ENCODE results near the gene MTCL1. TPM values are rescaled to one million over a fixed set of nuclear protein-coding genes. Genes with fewer than 3 reads are reported as not detected.

Gene MTCL1
- total and polyA plus RNA-seq, 10 of the 15 experiments (the other 5 are each of a cell fraction or from before 2014, with no cell fraction given), result 0.03 to 0.36 (median 0.13) TPM; not detected in 4

DNA sequence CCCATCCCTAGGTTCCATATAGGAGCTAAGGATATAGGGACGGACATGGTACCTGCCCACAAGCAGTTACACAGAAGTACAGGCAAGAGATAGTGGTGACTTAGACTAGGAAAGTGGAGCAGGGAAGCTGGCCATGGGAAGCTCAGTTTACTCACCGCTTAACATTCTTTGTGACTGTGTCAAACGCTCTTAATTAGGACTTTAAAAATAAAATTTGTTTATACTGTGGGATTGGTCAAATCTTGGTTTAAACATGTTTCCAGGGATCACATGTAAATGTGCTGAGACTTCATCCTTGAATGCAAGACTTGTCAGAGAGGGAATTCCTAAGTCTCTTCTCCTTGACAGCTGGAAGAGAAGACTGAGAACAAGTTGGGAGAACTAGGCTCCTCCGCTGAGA lies 107.3 kb downstream of the MTCL1 start:
- ChIA-PET RAD21 (ENCODE audit: unreplicated experiment) (no interaction called here), CTCF (no interaction called here)
- no peaks in the 10 kb centered on the region for H3K36me3 ChIP-seq (ENCODE audit: control insufficient read depth in 2 of 2, insufficient read depth in 2 of 2, low read length in 1 of 2)

GRCh38 chr18:8813611-8814010 lies 108.3 kb downstream of the MTCL1 start:
- Histone ChIP-seq H3K9me3 (replicated peaks; ENCODE audit: control insufficient read depth, insufficient read depth, low read length) (no peaks in the 10 kb centered on the region), H3K4me3 (no peak overlapping the region), H3K4me1 (ENCODE audit: control insufficient read depth, insufficient read depth, low read length) (no peaks in the 10 kb centered on the region), H3K79me2 (ENCODE audit: control insufficient read depth, insufficient read depth, low read length) (no peaks in the 10 kb centered on the region), H3K36me3 (ENCODE audit: control insufficient read depth in 2 of 2, insufficient read depth in 2 of 2, low read length in 1 of 2) (no peaks in the 10 kb centered on the region), H3K27ac (ENCODE audit: control insufficient read depth, insufficient read depth) (no peak overlapping the region), H3K4me2 (ENCODE audit: control insufficient read depth, insufficient read depth) (no peak overlapping the region), H3K9ac (ENCODE audit: control insufficient read depth, insufficient read depth, low read length) (no peak overlapping the region), H4K20me1 (ENCODE audit: control insufficient read depth, insufficient read depth) (no peaks in the 10 kb centered on the region), H2AFZ (ENCODE audit: control insufficient read depth, low read depth, low read length) (no peak overlapping the region), H3K27me3 (replicated peaks in 1 of 2; ENCODE audit: control insufficient read depth in 2 of 2, insufficient read depth in 2 of 2, low read length in 1 of 2) (no peaks in the 10 kb centered on the region; a peak in 3 of 4 replicates)
- DNase-seq (ENCODE audit: low read depth, low spot score) (no peak), ATAC-seq (no peak), FAIRE-seq (no peak)
- no TSS peak for BruUV-seq (replicated peaks)
- ChIA-PET CTCF (no interaction called here), SMC1A (ENCODE audit: uncharacterized antibody, unreplicated experiment) (no interaction called here), POLR2A (no interaction called here), RAD21 (ENCODE audit: unreplicated experiment) (no interaction called here)
- in situ Hi-C loops (cut with MboI) (no loop called here), intact Hi-C loops (cut with micrococcal nuclease; ENCODE audit: unreplicated experiment) (no loop called here)
- TF ChIP-seq HDAC2 (IDR thresholded peaks at IDR 0.05) (no peak), YY1 (IDR thresholded peaks at IDR 0.05; ENCODE audit: low read depth, low read length) (no peak), NFYA (IDR thresholded peaks at IDR 0.05; ENCODE audit: borderline replicate concordance, low read depth, low read length) (no peak), LARP7 (IDR thresholded peaks at IDR 0.05) (no peak), SREBF2 (IDR thresholded peaks at IDR 0.05; ENCODE audit: low read length) (no peak), SMAD5 (IDR thresholded peaks at IDR 0.05; ENCODE audit: low read depth) (no peak), YBX1 (IDR thresholded peaks at IDR 0.05) (no peak), FOXK2 (IDR thresholded peaks at IDR 0.05) (no peak), PBX3 (IDR thresholded peaks at IDR 0.05; ENCODE audit: insufficient replicate concordance, low read depth, low read length) (no peak)
- TF ChIP-seq, protein P1, sequence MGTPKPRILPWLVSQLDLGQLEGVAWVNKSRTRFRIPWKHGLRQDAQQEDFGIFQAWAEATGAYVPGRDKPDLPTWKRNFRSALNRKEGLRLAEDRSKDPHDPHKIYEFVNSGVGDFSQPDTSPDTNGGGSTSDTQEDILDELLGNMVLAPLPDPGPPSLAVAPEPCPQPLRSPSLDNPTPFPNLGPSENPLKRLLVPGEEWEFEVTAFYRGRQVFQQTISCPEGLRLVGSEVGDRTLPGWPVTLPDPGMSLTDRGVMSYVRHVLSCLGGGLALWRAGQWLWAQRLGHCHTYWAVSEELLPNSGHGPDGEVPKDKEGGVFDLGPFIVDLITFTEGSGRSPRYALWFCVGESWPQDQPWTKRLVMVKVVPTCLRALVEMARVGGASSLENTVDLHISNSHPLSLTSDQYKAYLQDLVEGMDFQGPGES (IDR thresholded peaks at IDR 0.05), result no peak

More for the DNA sequence above, 107.3 kb downstream of the MTCL1 start:
- no peaks in the 10 kb centered on the region; a peak in 3 of 4 replicates for H3K27me3 ChIP-seq (replicated peaks in 1 of 2; ENCODE audit: control insufficient read depth in 2 of 2, insufficient read depth in 2 of 2, low read length in 1 of 2)
- POLR2A ChIA-PET, result no interaction called here
- ATAC-seq (no peak), DNase-seq (ENCODE audit: low read depth, low spot score) (no peak), FAIRE-seq (no peak)
- H3K9me3 ChIP-seq (replicated peaks; ENCODE audit: control insufficient read depth, insufficient read depth, low read length), result no peaks in the 10 kb centered on the region
- H3K27ac ChIP-seq (ENCODE audit: control insufficient read depth, insufficient read depth), result no peak overlapping the region
- H3K4me1 ChIP-seq (ENCODE audit: control insufficient read depth, insufficient read depth, low read length), result no peaks in the 10 kb centered on the region
- no peak for TF ChIP-seq CBFB (IDR thresholded peaks at IDR 0.05; ENCODE audit: low read depth)
- no peak for TF ChIP-seq POU2F2 (IDR thresholded peaks at IDR 0.05; ENCODE audit: borderline replicate concordance, low read depth, low read length)
- TF ChIP-seq USF1 (IDR thresholded peaks at IDR 0.05; ENCODE audit: borderline replicate concordance, extremely low read length, insufficient read depth, low read depth, low read length), result no peak
- TF ChIP-seq MXI1 (IDR thresholded peaks at IDR 0.05; ENCODE audit: low read depth, low read length), result no peak
- TF ChIP-seq FOXM1 (IDR thresholded peaks at IDR 0.05; ENCODE audit: low read depth, low read length), result no peak
- TF ChIP-seq BCL11A (IDR thresholded peaks at IDR 0.05; ENCODE audit: low read depth, low read length), result no peak
- no peaks in the 10 kb centered on the region for H3K79me2 ChIP-seq (ENCODE audit: control insufficient read depth, insufficient read depth, low read length)
- no peak overlapping the region for H3K9ac ChIP-seq (ENCODE audit: control insufficient read depth, insufficient read depth, low read length)
- no peak overlapping the region for H2AFZ ChIP-seq (ENCODE audit: control insufficient read depth, low read depth, low read length)
- intact Hi-C loops (cut with micrococcal nuclease; ENCODE audit: unreplicated experiment) (no loop called here), in situ Hi-C loops (cut with MboI) (no loop called here)
- 49% methylated on average over 4 of the region's 4 CpGs for WGBS (ENCODE audit: insufficient coverage, insufficient replicate concordance, low lambda C conversion rate, missing lambda C conversion rate)
- no peak overlapping the region for H3K4me2 ChIP-seq (ENCODE audit: control insufficient read depth, insufficient read depth)
- H4K20me1 ChIP-seq (ENCODE audit: control insufficient read depth, insufficient read depth), result no peaks in the 10 kb centered on the region
- BruUV-seq (replicated peaks), result no TSS peak
- SMC1A ChIA-PET (ENCODE audit: uncharacterized antibody, unreplicated experiment), result no interaction called here
- no peak overlapping the region for H3K4me3 ChIP-seq

Measured in GM12878 (cell line).